Cardiac fibroblast (primary cell): ENCODE data around the gene PAM.

Source experiments
- DNase-seq, 2 donors: peaks; one replicate each; pipeline versions ENCODE4 v3.0.0 to v3.0.0-alpha.2; 2010; ENCODE audit warnings: low read depth in 2 of 2
- H3K4me3 ChIP-seq, 2 donors: replicated peaks in 1 of 2; 1 replicate in 1 of 2; 2 replicates in 1 of 2; pipeline ENCODE4 v1.5.1; 2011; ENCODE audit warnings: low read depth in 2 of 2, low read length in 2 of 2, mild to moderate bottlenecking in 2 of 2, moderate library complexity in 1 of 2
- TF ChIP-seq, protein P1 (sequence below): IDR thresholded peaks from one replicate; pipeline ENCODE4 v1.5.1; 2011; ENCODE audit warnings: low read depth, mild to moderate bottlenecking, low read length, inconsistent platforms

The PAM gene

GRCh38 chr5:102777099-102777498 lies 22.0 kb downstream of the PAM start:
- TF ChIP-seq, protein P1, sequence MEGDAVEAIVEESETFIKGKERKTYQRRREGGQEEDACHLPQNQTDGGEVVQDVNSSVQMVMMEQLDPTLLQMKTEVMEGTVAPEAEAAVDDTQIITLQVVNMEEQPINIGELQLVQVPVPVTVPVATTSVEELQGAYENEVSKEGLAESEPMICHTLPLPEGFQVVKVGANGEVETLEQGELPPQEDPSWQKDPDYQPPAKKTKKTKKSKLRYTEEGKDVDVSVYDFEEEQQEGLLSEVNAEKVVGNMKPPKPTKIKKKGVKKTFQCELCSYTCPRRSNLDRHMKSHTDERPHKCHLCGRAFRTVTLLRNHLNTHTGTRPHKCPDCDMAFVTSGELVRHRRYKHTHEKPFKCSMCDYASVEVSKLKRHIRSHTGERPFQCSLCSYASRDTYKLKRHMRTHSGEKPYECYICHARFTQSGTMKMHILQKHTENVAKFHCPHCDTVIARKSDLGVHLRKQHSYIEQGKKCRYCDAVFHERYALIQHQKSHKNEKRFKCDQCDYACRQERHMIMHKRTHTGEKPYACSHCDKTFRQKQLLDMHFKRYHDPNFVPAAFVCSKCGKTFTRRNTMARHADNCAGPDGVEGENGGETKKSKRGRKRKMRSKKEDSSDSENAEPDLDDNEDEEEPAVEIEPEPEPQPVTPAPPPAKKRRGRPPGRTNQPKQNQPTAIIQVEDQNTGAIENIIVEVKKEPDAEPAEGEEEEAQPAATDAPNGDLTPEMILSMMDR, result no peak
- H3K4me3 ChIP-seq, result no peak overlapping the region
- DNase-seq, result no peak

GRCh38 chr5:102778478-102778877 lies 23.4 kb downstream of the PAM start:
- DNase-seq, result peak; percentile 67 to 74
- TF ChIP-seq, protein P1, result no peak
- no peak overlapping the region for H3K4me3 ChIP-seq

- TF ChIP-seq, protein P1, result no peak
- no peak overlapping the region for H3K4me3 ChIP-seq
- DNase-seq, result no peak
Measured at GRCh38 chr5:102781359-102781758, 26.3 kb downstream of the PAM start.

DNA sequence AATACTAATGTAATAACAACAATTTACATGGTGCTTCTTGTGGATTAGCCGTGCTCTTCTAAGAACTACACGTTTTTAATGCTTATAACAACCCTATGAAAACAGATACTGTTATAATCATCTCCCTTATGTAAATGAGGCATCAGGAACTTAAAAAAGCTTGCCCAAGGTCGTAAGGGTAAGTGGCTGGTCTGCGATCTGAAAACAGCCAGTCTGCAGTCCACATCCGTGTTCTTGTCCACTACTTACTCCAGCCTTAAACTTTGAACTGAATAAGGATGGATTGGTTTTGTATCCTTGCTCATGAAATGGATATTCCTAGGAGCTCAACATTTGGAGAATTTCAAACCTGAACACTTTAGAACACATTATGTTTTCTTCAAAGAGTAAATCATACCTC lies 26.7 kb downstream of the PAM start:
- DNase-seq, result no peak
- H3K4me3 ChIP-seq, result no peak overlapping the region
- TF ChIP-seq, protein P1, result no peak

GRCh38 chr5:102782217-102782872 lies 27.2 kb downstream of the PAM start:
- TF ChIP-seq, protein P1, result no peak
- no peak overlapping the region for H3K4me3 ChIP-seq
- no peak for DNase-seq

DNA sequence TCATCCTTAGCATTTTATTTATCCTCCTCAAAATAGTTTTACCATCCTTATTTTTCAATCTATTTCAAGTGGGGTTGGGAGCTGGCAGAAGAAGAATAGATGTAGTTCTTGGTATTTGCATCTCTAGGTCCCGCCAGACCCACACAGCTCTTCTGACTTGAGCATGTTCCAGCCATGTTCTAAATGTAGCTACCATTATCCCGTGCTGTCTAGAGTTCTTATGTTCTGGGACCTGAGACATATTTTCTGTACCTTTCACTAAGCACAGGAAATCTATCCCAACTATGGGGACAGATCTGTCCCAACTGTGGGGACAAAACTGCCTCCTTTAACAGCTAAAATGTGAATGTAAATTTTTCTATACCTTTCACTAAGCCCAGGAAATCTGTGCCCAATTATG lies 32.0 kb downstream of the PAM start:
- TF ChIP-seq, protein P1, result no peak
- no peak for DNase-seq
- H3K4me3 ChIP-seq, result no peak overlapping the region

- no peak for DNase-seq
- H3K4me3 ChIP-seq, result no peak overlapping the region
- TF ChIP-seq, protein P1, result no peak
Measured at GRCh38 chr5:102788788-102789187, 33.7 kb downstream of the PAM start.
